GM21360 (cell line): ENCODE measurements around the gene TRPT1.

ENCODE experiments used
- ATAC-seq: cut with Tn5 transposase; IDR thresholded peaks from one replicate; pipeline ENCODE4 v1.9.1; 2021; ENCODE audit warnings: mild to moderate bottlenecking, moderate library complexity; ENCODE audit not compliant: unreplicated experiment

Gene TRPT1

DNA sequence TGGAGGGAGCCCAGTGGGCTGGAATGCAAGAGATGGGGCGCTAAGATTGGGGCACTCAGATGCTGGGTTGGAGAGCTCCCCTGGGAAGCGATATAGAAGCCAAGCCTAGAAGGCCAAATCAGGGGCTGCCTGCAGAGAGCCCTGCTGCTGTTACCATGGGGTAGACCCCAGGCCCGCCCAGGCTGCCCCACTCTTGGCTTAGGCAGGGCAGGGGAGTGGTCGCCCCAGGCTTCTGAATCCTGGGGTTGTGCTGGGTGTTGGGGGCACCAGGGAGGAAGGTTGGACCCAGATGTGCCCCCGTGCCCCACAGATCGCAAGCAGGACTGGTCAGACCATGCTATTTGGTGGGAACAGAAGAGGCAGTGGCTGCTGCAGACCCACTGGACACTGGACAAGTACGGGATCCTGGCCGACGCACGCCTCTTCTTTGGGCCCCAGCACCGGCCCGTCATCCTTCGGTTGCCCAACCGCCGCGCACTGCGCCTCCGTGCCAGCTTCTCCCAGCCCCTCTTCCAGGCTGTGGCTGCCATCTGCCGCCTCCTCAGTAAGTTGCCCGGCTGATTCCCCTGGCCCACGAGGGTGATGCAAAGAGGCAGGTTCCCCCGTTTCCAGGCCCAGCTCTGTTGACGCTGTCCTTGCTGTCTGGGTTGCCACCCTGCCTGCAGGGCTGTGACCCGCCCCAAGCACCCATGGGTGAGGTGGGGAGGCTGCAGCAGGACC, 15.5 kb downstream of the TRPT1 start:
- no peak for ATAC-seq

- no peak for ATAC-seq
Measured at GRCh38 chr11:64209563-64209843, 16.5 kb downstream of the TRPT1 start.

- ATAC-seq = no peak
Measured at GRCh38 chr11:64208796-64209562, 17.0 kb downstream of the TRPT1 start.

DNA sequence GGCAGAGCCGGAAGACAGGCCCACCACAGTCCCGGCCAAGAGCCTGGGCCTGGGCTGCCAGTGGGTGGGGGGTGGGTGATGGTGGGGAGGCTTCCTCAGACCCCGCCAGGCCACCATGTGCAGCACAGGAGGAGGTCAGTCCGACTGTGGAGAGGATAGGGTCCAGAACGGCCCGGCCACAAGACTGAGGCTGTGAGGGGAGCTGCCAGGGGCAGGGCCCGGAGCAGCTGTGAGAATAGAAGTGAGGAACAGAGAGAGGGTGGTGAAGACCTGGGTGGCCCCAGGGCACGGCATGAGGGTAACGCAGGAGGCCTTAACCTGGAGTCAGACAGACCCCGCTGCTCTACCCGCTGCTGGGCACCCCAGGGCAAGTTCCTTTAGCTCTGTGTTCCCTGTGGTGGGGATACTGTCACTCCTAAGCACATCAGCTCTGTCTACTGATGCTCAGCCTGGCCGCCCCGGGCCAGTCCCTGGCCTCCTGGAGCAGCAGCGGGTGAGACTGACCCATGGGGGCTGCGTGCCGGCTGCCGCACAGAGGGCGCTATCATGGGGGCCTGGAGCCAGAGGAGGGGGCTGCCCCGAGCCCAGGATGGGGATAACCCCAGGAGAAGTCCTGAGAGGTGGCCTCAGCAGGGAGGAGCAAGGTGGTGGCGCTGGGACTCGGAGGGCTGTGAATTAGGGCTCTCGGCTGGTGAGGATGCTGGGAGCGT, 17.7 kb downstream of the TRPT1 start:
- ATAC-seq = no peak

GRCh38 chr11:64207256-64208085, 18.5 kb downstream of the TRPT1 start:
- ATAC-seq = no peak

DNA sequence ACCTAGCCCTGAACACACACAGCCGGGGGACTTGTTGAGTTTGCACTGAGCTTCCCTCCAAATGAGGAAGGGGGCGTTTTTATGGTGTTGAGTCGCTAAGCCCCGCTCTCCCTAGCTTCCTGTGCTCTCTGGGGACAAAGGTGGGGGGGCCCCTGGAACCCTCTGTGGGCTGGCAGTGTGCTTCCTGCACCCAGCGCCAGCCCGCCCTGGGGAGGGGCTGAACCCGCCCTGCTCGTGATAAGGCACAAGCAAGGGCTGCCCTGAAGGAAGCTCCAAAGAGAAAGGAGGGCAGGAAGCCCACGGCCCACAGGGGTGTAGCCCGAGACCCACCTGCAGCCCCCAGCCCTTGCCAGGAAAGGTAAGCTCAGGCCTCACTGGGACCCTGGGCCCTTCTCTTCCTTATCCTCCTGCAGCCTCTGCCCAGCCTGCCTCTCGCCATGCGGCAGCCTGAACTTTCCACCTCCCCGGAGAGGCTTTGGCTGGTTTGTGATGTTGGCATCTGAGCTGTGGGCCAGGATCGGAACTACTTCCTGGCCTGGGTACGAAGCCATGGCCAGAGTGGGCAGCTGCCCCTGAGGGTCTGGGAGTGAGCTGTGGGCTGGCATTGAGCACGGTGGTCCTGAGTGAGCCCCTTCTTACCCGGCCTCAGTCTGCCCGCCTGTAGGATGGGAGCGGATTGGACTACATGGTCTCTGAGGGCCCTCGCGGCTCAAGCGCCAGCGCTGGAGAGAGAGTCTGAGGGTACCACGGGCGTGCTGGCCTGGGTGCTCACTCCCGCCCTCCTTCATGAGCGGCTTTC, 19.3 kb downstream of the TRPT1 start, which contains the start of gene FERMT3:
TSS of gene FERMT3 (plus strand) at position 265 of the 799 bp plus-strand sequence. CDS start 644 bp downstream, outside the sequence.
- no peak for ATAC-seq

DNA sequence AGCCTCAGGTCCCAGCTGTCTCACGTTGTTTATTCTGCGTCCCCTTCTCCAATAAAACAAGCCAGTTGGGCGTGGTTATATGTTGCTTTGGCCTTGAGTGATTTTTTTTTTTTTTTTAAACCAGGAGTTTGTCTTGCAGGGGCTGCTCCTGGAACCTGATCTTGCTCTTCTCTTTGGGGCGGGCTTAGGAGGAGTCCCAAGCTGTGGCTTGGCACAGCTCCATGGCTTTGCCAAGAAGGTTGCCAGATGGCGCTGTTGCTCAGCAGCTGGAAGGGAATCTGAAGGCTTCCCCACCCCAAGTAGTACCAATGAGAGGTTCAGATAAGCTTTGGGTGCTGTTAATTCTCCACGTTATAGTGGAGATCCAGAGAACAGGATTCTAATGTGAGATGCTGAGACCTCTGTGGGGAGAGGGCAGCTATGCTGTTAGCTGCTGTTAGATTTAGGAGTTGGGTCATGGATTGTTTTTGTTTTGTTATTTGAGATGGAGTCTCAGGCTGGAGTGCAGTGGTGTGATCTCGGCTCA, 21.5 kb downstream of the TRPT1 start:
- ATAC-seq = no peak

DNA sequence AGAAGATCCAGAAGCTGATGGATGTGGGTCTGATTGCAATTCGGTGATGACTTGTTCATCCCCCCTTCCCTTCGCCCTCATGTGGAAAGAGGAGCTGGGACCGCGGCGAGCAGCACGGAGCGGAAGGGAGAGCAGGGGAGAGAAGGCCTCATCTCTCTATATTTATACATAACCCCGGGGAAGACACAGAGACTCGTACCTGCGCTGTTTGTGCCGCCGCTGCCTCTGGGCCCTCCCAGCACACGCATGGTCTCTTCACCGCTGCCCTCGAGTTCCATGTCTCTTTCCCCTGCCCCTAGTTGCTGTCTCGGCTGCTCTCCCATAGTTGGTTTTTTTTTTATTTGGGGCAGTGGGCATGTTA, 21.9 kb downstream of the TRPT1 start:
- ATAC-seq = no peak

- ATAC-seq = no peak
Measured at GRCh38 chr11:64203421-64204079, 22.4 kb downstream of the TRPT1 start.

DNA sequence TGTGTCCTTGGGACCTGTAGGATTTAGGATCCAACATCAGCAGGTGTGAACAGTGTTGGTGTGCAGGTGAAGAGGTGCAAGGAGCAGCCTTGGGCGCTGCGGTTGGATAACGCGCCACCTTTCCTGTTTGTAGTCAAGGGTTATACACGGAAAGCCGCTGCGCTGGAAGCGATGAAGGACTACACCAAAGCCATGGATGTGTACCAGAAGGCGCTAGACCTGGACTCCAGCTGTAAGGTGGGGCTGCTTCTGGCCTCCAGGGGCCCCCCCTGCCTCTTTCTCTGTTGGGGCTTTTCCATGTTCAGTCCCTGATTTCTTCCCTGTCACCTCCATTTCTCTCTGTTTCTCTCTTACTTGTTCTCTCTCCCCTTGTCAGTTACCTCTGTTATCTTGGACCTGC, 23.0 kb downstream of the TRPT1 start:
- no peak for ATAC-seq

DNA sequence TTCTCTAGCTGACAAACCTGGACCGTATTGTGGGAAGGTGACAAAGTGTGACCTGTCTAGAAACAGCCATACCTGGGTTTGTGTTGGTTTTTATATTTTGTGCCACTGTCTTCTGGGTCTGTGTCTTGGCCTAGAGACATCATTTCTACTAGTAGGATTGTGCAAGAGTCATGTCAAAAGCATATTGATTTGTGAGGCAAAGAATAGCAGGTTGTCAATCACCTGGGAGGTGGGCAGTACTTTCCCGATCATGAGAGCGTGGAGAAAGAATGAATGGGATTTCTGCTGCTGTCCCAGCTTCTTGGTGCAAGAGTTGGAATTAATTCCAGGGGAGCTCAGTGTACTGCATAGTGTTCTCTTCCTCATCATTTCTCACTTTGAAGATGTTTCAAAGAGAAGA, 24.4 kb downstream of the TRPT1 start:
- no peak for ATAC-seq

DNA sequence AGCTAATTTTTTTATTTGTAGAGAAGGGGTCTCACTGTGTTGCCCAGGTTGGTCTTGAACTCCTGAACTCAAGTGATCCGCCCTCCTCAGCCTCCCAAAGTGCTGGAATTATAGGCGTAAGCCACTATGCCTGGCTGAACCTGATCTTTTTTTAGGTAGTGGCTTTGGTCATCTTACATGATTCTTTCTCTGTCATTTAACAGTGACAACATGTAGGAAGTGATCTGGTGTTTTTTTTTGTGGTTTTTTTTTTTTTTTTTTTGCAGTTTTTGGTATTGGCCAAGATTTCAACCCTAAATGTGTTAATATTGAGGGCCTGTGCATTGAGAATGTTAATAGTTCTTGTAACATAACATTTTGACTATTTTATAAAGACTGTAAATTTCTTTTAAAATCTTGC, 27.5 kb downstream of the TRPT1 start:
- no peak for ATAC-seq

DNA sequence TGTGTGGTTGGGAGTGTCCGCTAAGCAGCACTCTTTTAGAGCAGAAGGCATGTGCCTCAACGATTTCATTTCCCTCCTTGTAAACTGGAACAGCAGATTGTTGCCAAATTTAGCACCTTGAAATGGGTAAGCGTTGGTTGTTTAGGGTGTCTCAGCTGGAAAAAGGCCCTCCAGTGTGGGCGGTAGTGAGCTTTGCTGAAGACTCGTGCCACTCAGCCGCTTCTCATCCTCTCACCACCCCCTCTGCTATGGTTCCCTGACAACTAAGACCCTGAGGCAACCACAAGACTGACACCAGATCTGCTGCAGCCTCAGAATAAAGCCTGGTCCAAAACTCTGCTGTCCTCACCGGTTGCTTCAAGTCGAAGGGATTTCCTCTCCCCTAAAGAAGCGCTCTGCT, 29.4 kb downstream of the TRPT1 start:
- ATAC-seq = no peak

DNA sequence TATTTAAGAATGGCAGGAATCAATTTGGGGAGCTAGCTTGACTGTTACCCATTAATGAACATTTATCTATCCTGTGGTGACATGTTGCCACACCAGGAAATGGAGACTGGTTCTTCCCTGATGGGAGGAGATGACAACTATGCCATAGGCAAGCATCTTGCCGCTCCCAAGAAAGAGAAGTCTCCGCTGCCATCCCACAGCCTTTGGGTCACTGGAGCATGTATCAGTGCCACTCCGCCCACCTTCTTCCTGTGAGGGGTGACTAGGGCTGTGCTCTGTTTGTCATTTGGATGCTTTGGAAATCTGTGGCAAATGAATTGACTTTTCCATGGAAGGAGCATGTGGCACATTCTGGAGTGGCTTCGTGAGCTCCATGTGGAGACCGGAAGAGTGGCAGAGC, 33.6 kb downstream of the TRPT1 start:
- no peak for ATAC-seq

DNA sequence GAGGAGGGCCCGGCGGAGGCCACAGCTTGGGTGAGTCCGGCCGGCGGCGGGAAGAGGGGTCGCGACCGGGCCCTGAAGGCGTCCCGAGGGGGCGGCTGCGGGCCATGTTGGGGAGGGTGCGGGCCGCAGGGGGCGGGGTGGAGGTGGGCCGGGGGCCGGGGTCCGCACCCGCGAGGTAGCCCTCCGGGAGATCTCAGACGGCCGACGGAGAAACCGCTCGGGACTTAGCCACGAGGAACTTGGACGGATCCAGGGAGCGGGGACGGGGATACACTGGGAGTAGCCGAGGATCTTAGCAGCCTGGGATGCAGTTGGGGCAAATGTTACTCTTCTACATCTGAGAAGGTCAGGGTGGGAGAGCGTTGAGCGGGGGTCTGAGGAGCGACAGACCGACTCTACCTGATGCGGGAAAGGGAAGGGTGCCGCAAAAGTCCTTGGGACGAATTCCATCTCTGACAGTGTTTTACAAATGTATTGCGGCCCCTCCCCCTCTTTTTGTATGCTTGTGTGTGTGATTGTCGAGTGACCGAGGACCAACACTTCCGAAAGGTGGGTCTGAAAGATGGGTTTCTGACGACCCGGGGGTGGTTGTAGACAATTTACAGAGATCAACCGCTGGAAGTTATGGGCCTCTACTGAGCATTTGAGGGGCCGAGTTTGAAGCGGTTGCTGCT, 39.4 kb downstream of the TRPT1 start:
- no peak for ATAC-seq

GRCh38 chr11:64185693-64186491, 40.1 kb downstream of the TRPT1 start, which contains the start of gene STIP1:
Gene STIP1, plus strand, starts transcription at chr11:64186171. Its CDS starts 91 bp downstream, at chr11:64186262.
- ATAC-seq = peak; percentile 76

GRCh38 chr11:64185175-64185692, 40.8 kb downstream of the TRPT1 start:
- peak; percentile 22 for ATAC-seq

DNA sequence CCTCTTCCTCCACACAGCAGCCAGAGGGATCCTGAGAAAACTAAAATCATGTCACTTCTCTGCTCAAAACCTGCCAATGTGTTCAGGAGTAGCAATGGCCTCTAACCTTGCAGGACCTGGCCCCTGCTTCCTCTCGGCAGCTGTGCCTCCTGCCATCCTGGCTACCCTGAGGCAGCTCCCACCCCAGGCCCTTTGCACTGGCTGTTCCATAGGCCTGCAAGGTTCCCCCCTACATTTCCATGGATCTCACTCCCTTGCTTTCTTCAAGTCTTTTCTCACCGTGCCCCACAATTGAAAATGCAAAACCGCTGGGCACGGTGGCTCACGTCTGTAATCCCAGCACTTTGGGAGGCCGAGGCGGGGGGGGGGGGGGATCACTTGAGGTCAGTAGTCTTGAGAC, 42.1 kb downstream of the TRPT1 start:
- ATAC-seq = no peak
